Stomach (tissue), 9 donors: ENCODE results near the gene HIP1. TPM values are rescaled to one million over a fixed set of nuclear protein-coding genes. Genes with fewer than 3 reads are reported as not detected.
"Not testable (repeated sequence)": the region's sequence is repeated elsewhere in the genome, so short reads cannot be mapped to it uniquely, and the experiment has no call there.

Experiments used
- DNase-seq, 2 donors: peaks; one replicate each; pipeline versions ENCODE4 v3.0.0 to v3.0.0-alpha.2; 2013 to 2019
- H3K27ac ChIP-seq, 5 donors: fragments of 200-600 bp in 4 of 5; sonication (generic) in 4 of 5; one replicate each; pipeline ENCODE4 v1.5.1; 2013 to 2019; ENCODE audit warnings: mild to moderate bottlenecking in 1 of 5, moderate library complexity in 1 of 5
- H3K27me3 ChIP-seq, 3 donors: fragments of 200-600 bp; sonication (generic); one replicate each; pipeline ENCODE4 v1.5.1; 2017 to 2019; ENCODE audit warnings: mixed run types in 1 of 3
- H3K36me3 ChIP-seq, 4 donors: fragments of 200-600 bp; sonication (generic); 1 replicate in 3 of 4; 2 replicates in 1 of 4; pipeline ENCODE4 v1.5.1; 2016 to 2019
- H3K4me1 ChIP-seq, 4 donors: fragments of 200-600 bp; sonication (generic); one replicate each; pipeline ENCODE4 v1.5.1; 2016 to 2019
- H3K4me3 ChIP-seq, 4 donors: fragments of 200-600 bp; sonication (generic) in 3 of 4; one replicate each; pipeline ENCODE4 v1.5.1; 2016 to 2019; ENCODE audit warnings: mild to moderate bottlenecking in 1 of 4
- H3K9me3 ChIP-seq, 4 donors: fragments of 200-600 bp; sonication (generic); one replicate each; pipeline ENCODE4 v1.5.1; 2016 to 2019
- EP300 ChIP-seq: sonication (generic); formaldehyde crosslinking; IDR thresholded peaks from one replicate; pipeline ENCODE4 v1.6.1; 2017; ENCODE audit warnings: antibody characterized with exemption
- POLR2A ChIP-seq, 4 donors: fragments of 450-650 bp; IDR thresholded peaks; one replicate each; pipeline ENCODE4 v1.6.1; 2016; ENCODE audit warnings: antibody characterized with exemption in 4 of 4, control low read depth in 2 of 4, mild to moderate bottlenecking in 1 of 4, moderate library complexity in 1 of 4
- POLR2AphosphoS5 ChIP-seq, 3 donors: sonication (generic); formaldehyde crosslinking; IDR thresholded peaks; one replicate each; pipeline ENCODE4 v1.6.1; 2016; ENCODE audit warnings: antibody characterized with exemption in 3 of 3
- WGBS, 5 donors: extraction: QIAGEN DNeasy Blood & Tissue Kit in 3 of 5; methylation state at CpG; one replicate each; pipeline versions ENCODE4 v1.1.5 to v1.1.7; 2013 to 2018; 5-methylcytosine and 5-hydroxymethylcytosine counted together
- intact Hi-C: fragments of 100-400 bp; cut with DNase I; formaldehyde crosslinking; loops from one replicate; pipeline ENCODE4 v1.15.1; 2023; ENCODE audit warnings: low total_unique reads
- polyA plus RNA-seq, 3 donors: library from polyadenylated mRNA; stranded (reverse); fragments of 200-250 nt; gene quantifications; one replicate each; pipeline ENCODE4 v1.2.3, GENCODE V29; 2013
- total RNA-seq, 5 donors: library from RNA; depleted of rRNA; stranded (reverse); fragments of >200 nt; gene quantifications; one replicate each; pipeline versions ENCODE4 v1.1.0 to v1.2.3, GENCODE V29; 2014 to 2016
- TF ChIP-seq, protein P1 (sequence below), 7 experiments: fragments of 450-650 bp in 4 of 7; fragments of 200-600 bp in 3 of 7; sonication (generic) in 3 of 7; IDR thresholded peaks; one replicate each; pipeline ENCODE4 v1.5.1; 2016 to 2019; ENCODE audit warnings: antibody characterized with exemption in 7 of 7, control low read depth in 2 of 7, mild to moderate bottlenecking in 1 of 7
- donor health status: healthy with polysubstance abuse.
- donor health status: Bipolar disorder and iron deficiency.
- donor health status: healthy.

The HIP1 gene
- total and polyA plus RNA-seq, 8 donors, result 2.8 to 15.8 (median 6.8) TPM

DNA sequence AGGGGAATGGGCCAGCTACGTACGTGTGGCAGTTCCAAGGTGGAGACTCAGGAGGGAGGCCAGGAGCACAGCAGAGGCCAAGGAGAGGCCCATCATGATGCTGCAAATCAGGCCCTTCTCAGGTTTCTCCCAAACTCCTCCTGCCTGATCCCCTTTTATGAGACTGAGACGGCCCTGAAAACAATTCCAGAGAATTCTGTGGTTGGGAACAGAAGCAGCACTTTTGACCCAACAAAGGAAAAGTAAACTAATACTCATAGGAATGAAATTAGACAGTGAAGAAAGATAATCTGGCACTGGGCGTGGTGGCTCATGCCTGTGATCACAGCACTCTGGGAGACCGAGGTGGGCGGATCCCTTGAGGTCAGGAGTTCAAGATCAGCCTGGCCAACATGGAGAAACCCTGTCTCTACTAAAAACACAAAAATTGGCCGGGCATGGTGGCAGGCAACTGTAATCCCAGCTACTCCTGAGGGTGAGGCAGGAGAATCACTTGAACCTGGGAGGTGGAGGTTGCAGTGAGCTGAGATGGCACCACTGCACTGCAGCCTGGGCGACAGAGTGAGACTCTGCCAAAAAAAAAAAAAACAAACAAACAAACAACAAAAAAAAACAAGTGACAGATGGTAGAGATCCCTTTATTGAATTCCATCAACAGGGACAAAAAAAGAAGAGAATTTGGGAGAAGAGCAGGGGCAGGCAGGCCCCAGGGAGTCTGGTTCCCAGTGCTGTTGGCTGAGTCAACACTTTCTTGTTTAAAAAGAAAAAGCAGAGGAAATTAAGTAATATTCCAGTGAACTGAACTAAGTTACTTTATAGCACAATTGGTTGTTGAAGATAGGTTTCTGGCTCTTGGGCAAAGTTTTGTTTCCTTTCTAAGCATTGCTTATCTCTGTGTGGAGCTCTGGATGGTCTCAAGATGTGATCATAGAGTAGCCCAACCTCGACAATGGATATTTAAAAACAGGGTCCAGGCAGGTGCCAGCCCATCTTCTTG is 33.6 kb upstream of the HIP1 start, which contains the start of gene CCL26:
Gene CCL26, minus strand, starts transcription at position 131 of the 997 bp plus-strand sequence. Its CDS starts 35 bp downstream, at position 96.
- DNase-seq, result peak in 1 of 2 donors; percentile 26
- no peaks in the 10 kb centered on the region for H3K9me3 ChIP-seq
- H3K27ac ChIP-seq, result peak within 1 kb of the TSS in 3 of 5 donors; percentile 26 to 61 (median 59)
- intact Hi-C loops, result no loop called here
- H3K4me3 ChIP-seq, result no peak within 1 kb of the TSS
- TF ChIP-seq, protein P1, sequence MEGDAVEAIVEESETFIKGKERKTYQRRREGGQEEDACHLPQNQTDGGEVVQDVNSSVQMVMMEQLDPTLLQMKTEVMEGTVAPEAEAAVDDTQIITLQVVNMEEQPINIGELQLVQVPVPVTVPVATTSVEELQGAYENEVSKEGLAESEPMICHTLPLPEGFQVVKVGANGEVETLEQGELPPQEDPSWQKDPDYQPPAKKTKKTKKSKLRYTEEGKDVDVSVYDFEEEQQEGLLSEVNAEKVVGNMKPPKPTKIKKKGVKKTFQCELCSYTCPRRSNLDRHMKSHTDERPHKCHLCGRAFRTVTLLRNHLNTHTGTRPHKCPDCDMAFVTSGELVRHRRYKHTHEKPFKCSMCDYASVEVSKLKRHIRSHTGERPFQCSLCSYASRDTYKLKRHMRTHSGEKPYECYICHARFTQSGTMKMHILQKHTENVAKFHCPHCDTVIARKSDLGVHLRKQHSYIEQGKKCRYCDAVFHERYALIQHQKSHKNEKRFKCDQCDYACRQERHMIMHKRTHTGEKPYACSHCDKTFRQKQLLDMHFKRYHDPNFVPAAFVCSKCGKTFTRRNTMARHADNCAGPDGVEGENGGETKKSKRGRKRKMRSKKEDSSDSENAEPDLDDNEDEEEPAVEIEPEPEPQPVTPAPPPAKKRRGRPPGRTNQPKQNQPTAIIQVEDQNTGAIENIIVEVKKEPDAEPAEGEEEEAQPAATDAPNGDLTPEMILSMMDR (IDR thresholded peaks at IDR 0.05), result no peak
- 50 to 54% (median 54%) methylated on average over 9 of the region's 9 CpGs for WGBS, 5 donors
- H3K4me1 ChIP-seq, result no peaks in the 10 kb centered on the region
- H3K36me3 ChIP-seq, result no peaks in the 10 kb centered on the region
- H3K27me3 ChIP-seq, result no peaks in the 10 kb centered on the region

DNA sequence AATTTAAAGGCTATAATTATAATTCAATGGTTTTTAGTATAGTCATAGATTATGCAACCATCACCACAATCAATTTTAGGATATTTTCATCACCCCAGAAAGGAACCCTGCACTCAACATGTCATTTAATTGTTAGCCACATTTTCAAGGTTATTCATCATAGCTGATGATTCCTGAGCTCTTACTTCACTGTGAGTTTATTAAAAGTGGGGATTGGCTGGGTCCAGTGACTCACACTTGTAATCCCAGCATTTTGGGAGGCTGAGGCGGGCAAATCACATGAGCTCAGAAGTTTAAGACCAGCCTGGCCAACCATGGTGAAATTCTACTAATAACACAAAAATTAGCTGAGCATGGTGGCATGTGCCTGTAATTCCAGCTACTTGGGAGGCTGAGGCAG is 32.5 kb upstream of the HIP1 start:
- no peak for DNase-seq
- H3K36me3 ChIP-seq, result no peaks in the 10 kb centered on the region
- TF ChIP-seq POLR2A (IDR thresholded peaks at IDR 0.05) (no peak), EP300 (no peak), POLR2AphosphoS5 (IDR thresholded peaks at IDR 0.05) (no peak)
- TF ChIP-seq, protein P1 (IDR thresholded peaks at IDR 0.05), result no peak
- H3K27me3 ChIP-seq, result no peaks in the 10 kb centered on the region
- WGBS, 5 donors, result 69 to 100% (median 93%) methylated on average over 1 of the region's 1 CpG
- no peaks in the 10 kb centered on the region for H3K4me1 ChIP-seq
- H3K9me3 ChIP-seq, result no peaks in the 10 kb centered on the region
- no peak overlapping the region for H3K4me3 ChIP-seq
- intact Hi-C loops, result no loop called here
- H3K27ac ChIP-seq, result peak overlapping the region in 1 of 5 donors; percentile 61

DNA sequence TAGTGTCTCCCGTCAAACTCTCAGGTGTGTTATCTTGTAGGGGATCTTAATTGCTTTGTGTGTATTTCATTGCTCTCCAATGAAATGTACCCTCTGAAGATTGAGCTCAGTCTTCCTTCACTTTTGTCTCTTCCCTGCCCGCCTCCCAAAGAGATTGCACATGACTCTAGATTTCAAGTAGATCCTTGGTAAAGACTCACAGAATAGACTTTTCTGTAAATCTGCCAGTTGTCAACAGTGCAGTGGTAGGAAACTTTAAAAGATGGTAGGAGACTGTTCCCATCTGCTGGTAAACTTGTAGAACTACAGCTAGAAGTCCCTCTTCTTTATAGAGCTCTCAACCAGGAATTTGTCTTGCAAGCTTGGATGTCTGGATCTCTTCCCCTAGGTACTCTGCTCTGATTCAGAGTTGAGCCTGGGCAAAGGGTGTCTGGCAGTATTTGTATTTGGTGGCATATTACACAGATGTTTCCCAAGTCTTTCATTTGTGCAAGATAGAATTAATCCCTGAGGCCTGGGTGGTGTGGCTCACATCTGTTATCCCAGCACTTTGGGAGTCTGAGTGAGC is 23.7 kb upstream of the HIP1 start:
- H3K27ac ChIP-seq, result no peak overlapping the region
- peak in 1 of 2 donors; percentile 78 for DNase-seq
- H3K36me3 ChIP-seq, result no peaks in the 10 kb centered on the region
- intact Hi-C loops, result no loop called here
- no peak for TF ChIP-seq EP300
- TF ChIP-seq, protein P1 (IDR thresholded peaks at IDR 0.05), result peak in 5 of 7 experiments; percentile 46 to 79 (median 69)
- 4 to 17% (median 11%) methylated on average over 2 of the region's 2 CpGs for WGBS, 5 donors
- H3K4me3 ChIP-seq, result no peak overlapping the region
- no peaks in the 10 kb centered on the region for H3K27me3 ChIP-seq
- no peaks in the 10 kb centered on the region for H3K4me1 ChIP-seq
- no peaks in the 10 kb centered on the region for H3K9me3 ChIP-seq

DNA sequence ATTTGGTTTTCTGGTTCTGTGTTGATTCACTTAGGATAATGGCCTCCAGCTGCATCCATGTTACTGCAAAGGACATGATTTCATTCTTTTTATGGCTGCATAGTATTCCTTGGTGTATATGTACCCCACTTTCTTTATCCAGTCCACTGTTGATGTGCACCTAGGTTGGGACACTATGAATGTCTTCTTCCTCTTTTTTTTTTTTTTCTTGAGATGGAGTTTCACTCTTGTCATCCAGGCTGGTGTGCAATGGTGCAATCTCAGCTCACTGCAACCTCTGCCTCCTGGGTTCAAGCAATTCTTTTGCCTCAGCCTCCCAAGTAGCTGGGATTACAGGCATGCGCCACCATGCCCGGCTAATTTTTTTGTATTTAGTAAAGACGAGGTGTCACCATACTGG is 23.1 kb upstream of the HIP1 start:
- H3K9me3 ChIP-seq, H3K36me3 ChIP-seq, DNase-seq, H3K27ac ChIP-seq, H3K27me3 ChIP-seq, H3K4me3 ChIP-seq, intact Hi-C loops, H3K4me1 ChIP-seq: not testable (repeated sequence)
- WGBS, 5 donors, result 79 to 88% (median 87%) methylated on average over 3 of the region's 3 CpGs
